ENCODE data around the gene RAB7A.

- no peak for TF ChIP-seq CTCF (IDR thresholded peaks at IDR 0.05; ENCODE audit: poor library complexity, severe bottlenecking)
- TF ChIP-seq TAF1 (IDR thresholded peaks at IDR 0.05; ENCODE audit: low read depth): no peak
- TF ChIP-seq MXI1 (conservative IDR thresholded peaks at IDR 0.05; ENCODE audit: poor library complexity, severe bottlenecking): no peak
- no peak for TF ChIP-seq EZH2 (IDR thresholded peaks at IDR 0.05; ENCODE audit: borderline replicate concordance, insufficient read depth, low read length, poor library complexity, severe bottlenecking)
- TF ChIP-seq POLR2AphosphoS5 (IDR thresholded peaks at IDR 0.05): no peak
Measured at GRCh38 chr3:128850544-128850943, 124.6 kb downstream of the RAB7A start.

All from neural cell (in vitro differentiated cells).